ENCODE results near the gene GATA1.
"Not testable (repeated sequence)": the region's sequence is repeated elsewhere in the genome, so short reads cannot be mapped to it uniquely, and the experiment has no call there.

Gene GATA1

GRCh38 chrX:48806081-48806480 lies 19.7 kb downstream of the GATA1 start:
- no peak for TF ChIP-seq CTCF (IDR thresholded peaks at IDR 0.05)

GRCh38 chrX:48813644-48814043 lies 27.3 kb downstream of the GATA1 start:
- no peak overlapping the region for H3K27ac ChIP-seq
- DNase-seq (ENCODE audit: low spot score), result no peak
- H3K4me3 ChIP-seq, result no peak overlapping the region
- no peak for TF ChIP-seq CTCF (IDR thresholded peaks at IDR 0.05)

More at GRCh38 chrX:48806081-48806480, 19.7 kb downstream of the GATA1 start:
- no peak for DNase-seq (ENCODE audit: low spot score)
- Histone ChIP-seq H3K27ac (no peak overlapping the region), H3K4me3 (no peak overlapping the region)

GRCh38 chrX:48814722-48815121 lies 28.3 kb downstream of the GATA1 start:
- TF ChIP-seq CTCF (IDR thresholded peaks at IDR 0.05), result no peak
- no peak overlapping the region for H3K4me3 ChIP-seq
- DNase-seq (ENCODE audit: low spot score), result no peak
- no peak overlapping the region for H3K27ac ChIP-seq

GRCh38 chrX:48815266-48815665 lies 28.9 kb downstream of the GATA1 start:
- no peak for DNase-seq (ENCODE audit: low spot score)
- Histone ChIP-seq H3K27ac (no peak overlapping the region), H3K4me3 (no peak overlapping the region)
- TF ChIP-seq CTCF (IDR thresholded peaks at IDR 0.05), result no peak

- H3K27ac ChIP-seq, result no peak overlapping the region
- H3K4me3 ChIP-seq, result no peak overlapping the region
- no peak for TF ChIP-seq CTCF (IDR thresholded peaks at IDR 0.05)
- DNase-seq (ENCODE audit: low spot score), result no peak
These were observed 29.8 kb downstream of the GATA1 start for GRCh38 chrX:48816014-48816810.

GRCh38 chrX:48818098-48818497 lies 31.7 kb downstream of the GATA1 start:
- TF ChIP-seq CTCF (IDR thresholded peaks at IDR 0.05), result no peak
- H3K27ac ChIP-seq, result no peak overlapping the region
- no peak overlapping the region for H3K4me3 ChIP-seq
- DNase-seq (ENCODE audit: low spot score), result no peak

GRCh38 chrX:48818866-48819265 lies 32.5 kb downstream of the GATA1 start:
- no peak overlapping the region for H3K4me3 ChIP-seq
- no peak for DNase-seq (ENCODE audit: low spot score)
- no peak for TF ChIP-seq CTCF (IDR thresholded peaks at IDR 0.05)
- no peak overlapping the region for H3K27ac ChIP-seq

GRCh38 chrX:48819394-48819793 lies 33.0 kb downstream of the GATA1 start:
- not testable (repeated sequence) for H3K27ac ChIP-seq; DNase-seq (ENCODE audit: low spot score); H3K4me3 ChIP-seq

Measured in coronary artery (tissue), 2 donors.